ENCODE data around the gene SNX17. TPM values are rescaled to one million over a fixed set of nuclear protein-coding genes. Genes with fewer than 3 reads are reported as not detected.

SNX17 gene
- total and polyA plus RNA-seq, 2 of the 13 experiments (the other 11 are each of a cell fraction or from before 2014, with no cell fraction given), result 75.0 to 109 TPM

GRCh38 chr2:27322766-27323595 is 47.4 kb upstream of the SNX17 start, which contains the start of gene MPV17 (continued):
- peak in 1 of 2 experiments; percentile 18; a peak in 1 of 4 replicates for TF ChIP-seq REST (IDR thresholded peaks at IDR 0.05; ENCODE audit: borderline replicate concordance in 1 of 2, low read depth in 1 of 2, low read length in 2 of 2)
- peak; percentile 94 for TF ChIP-seq THAP11 (CRISPR knock-in tag; IDR thresholded peaks at IDR 0.05)
- TF ChIP-seq SIN3B (IDR thresholded peaks at IDR 0.05; ENCODE audit: low read length), result peak; percentile 74
- TF ChIP-seq ZBTB10 (CRISPR knock-in tag; IDR thresholded peaks at IDR 0.05; ENCODE audit: borderline replicate concordance), result peak; percentile 60; the same call in 1 of the 2 replicates
- TF ChIP-seq ZNF580 (CRISPR knock-in tag; IDR thresholded peaks at IDR 0.05; ENCODE audit: borderline replicate concordance, low read depth), result no peak
- no peak; the same call in 1 of the 2 replicates for TF ChIP-seq ETV6 (CRISPR knock-in tag; conservative IDR thresholded peaks at IDR 0.05)
- no peak for TF ChIP-seq ZNF251 (CRISPR knock-in tag; IDR thresholded peaks at IDR 0.05)
- TF ChIP-seq GPBP1L1 (CRISPR knock-in tag; IDR thresholded peaks at IDR 0.05), result no peak
- no peak for TF ChIP-seq JUN (CRISPR knock-in tag; IDR thresholded peaks at IDR 0.05)
- no peak; the same call in 1 of the 2 replicates for TF ChIP-seq ZNF530 (CRISPR knock-in tag; IDR thresholded peaks at IDR 0.05; ENCODE audit: low read depth)
- peak; percentile 79; the same call in 1 of the 2 replicates for TF ChIP-seq STAT5B (CRISPR knock-in tag; IDR thresholded peaks at IDR 0.05)
- no peak for TF ChIP-seq TCF12 (IDR thresholded peaks at IDR 0.05)
- TF ChIP-seq TCF12 (CRISPR knock-in tag; IDR thresholded peaks at IDR 0.05), result peak; percentile 19; the same call in 1 of the 2 replicates
- TF ChIP-seq USF2 (IDR thresholded peaks at IDR 0.05; ENCODE audit: low read depth, low read length), result peak; percentile 96
- peak; percentile 97; the same call in 1 of the 2 replicates for TF ChIP-seq USF2 (CRISPR knock-in tag; IDR thresholded peaks at IDR 0.05; ENCODE audit: borderline replicate concordance)
- peak; percentile 74; the same call in 1 of the 2 replicates for TF ChIP-seq ZNF792 (CRISPR knock-in tag; IDR thresholded peaks at IDR 0.05)
- no peak for TF ChIP-seq ZBTB8A (CRISPR knock-in tag; IDR thresholded peaks at IDR 0.05; ENCODE audit: borderline replicate concordance, low read depth)

Measured in HepG2 (cell line).